HepG2 (cell line): Measurements from ENCODE around the gene ZMYND19. TPM values are rescaled to one million over a fixed set of nuclear protein-coding genes. Genes with fewer than 3 reads are reported as not detected.

ENCODE experiments used
- ASH2L ChIP-seq: fragments of 300-600, 200-600 bp; sonication (generic); IDR thresholded peaks from 2 replicates; pipeline ENCODE4 v1.7.0; 2017; ENCODE audit warnings: low read depth, mild to moderate bottlenecking, moderate library complexity, mixed read lengths, low read length; ENCODE audit not compliant: insufficient read length
- CTCF ChIP-seq: sonication (generic); formaldehyde crosslinking; IDR thresholded peaks from 2 replicates; pipeline ENCODE4 v1.5.0; 2020; ENCODE audit warnings: mild to moderate bottlenecking, missing genetic modification reagents, moderate library complexity
- ELF1 ChIP-seq: sonication (generic); formaldehyde crosslinking; IDR thresholded peaks from 2 replicates; pipeline ENCODE4 v1.4.0; 2020; ENCODE audit warnings: missing genetic modification reagents
- ERF ChIP-seq: IDR thresholded peaks from 2 replicates; pipeline ENCODE4 v1.6.1; 2018; ENCODE audit warnings: missing biosample characterization, missing genetic modification reagents
- IKZF5 ChIP-seq: IDR thresholded peaks from 2 replicates; pipeline ENCODE4 v1.6.1; 2018; ENCODE audit warnings: missing genetic modification reagents, mild to moderate bottlenecking, missing compliant biosample characterization
- KDM3A ChIP-seq: IDR thresholded peaks from 2 replicates; pipeline ENCODE4 v1.6.1; 2018; ENCODE audit warnings: low read depth, missing compliant biosample characterization
- KLF6 ChIP-seq: IDR thresholded peaks from 2 replicates; pipeline ENCODE4 v1.8.0; 2016; ENCODE audit warnings: missing biosample characterization, missing genetic modification reagents
- KLF9 ChIP-seq: IDR thresholded peaks from 2 replicates; pipeline ENCODE4 v1.6.1; 2016; ENCODE audit warnings: low read depth
- MAFK ChIP-seq, 2 experiments: IDR thresholded peaks in 1 of 2; conservative IDR thresholded peaks in 1 of 2; 2 replicates each; pipeline ENCODE4 v1.6.1; 2011; ENCODE audit warnings: improper control_type of control experiment in 2 of 2, low read length in 2 of 2
- MXI1 ChIP-seq: IDR thresholded peaks from 3 replicates; pipeline ENCODE4 v1.6.1; 2012; ENCODE audit warnings: low read depth, low read length, inconsistent platforms, borderline replicate concordance
- NFYC ChIP-seq: IDR thresholded peaks from 2 replicates; pipeline ENCODE4 v1.6.1; 2016; ENCODE audit warnings: missing genetic modification reagents, missing compliant biosample characterization
- SIX1 ChIP-seq: sonication (generic); formaldehyde crosslinking; IDR thresholded peaks from 2 replicates; pipeline ENCODE4 v1.4.0; 2020; ENCODE audit warnings: missing genetic modification reagents, borderline replicate concordance
- SMAD1 ChIP-seq: sonication (generic); formaldehyde crosslinking; IDR thresholded peaks from 2 replicates; pipeline ENCODE4 v1.4.0; 2020; ENCODE audit warnings: missing genetic modification reagents, low read depth, mild to moderate bottlenecking, borderline replicate concordance
- SMC3 ChIP-seq: IDR thresholded peaks from 2 replicates; pipeline ENCODE4 v1.6.1; 2011; ENCODE audit warnings: low read length, improper control_type of control experiment
- TFE3 ChIP-seq: IDR thresholded peaks from 2 replicates; pipeline ENCODE4 v1.6.1; 2016
- ZBTB26 ChIP-seq: IDR thresholded peaks from 2 replicates; pipeline ENCODE4 v1.6.1; 2016; ENCODE audit warnings: missing compliant biosample characterization, missing genetic modification reagents, borderline replicate concordance
- ZNF160 ChIP-seq: sonication (generic); formaldehyde crosslinking; IDR thresholded peaks from 2 replicates; pipeline ENCODE4 v1.8.0; 2022; ENCODE audit warnings: mild to moderate bottlenecking, inconsistent platforms, missing genetic modification reagents
- ZNF558 ChIP-seq: sonication (generic); formaldehyde crosslinking; IDR thresholded peaks from 2 replicates; pipeline ENCODE4 v1.9.0; 2022; ENCODE audit warnings: mild to moderate bottlenecking, missing genetic modification reagents, borderline replicate concordance
- ZNF562 ChIP-seq: sonication (generic); formaldehyde crosslinking; IDR thresholded peaks from 2 replicates; pipeline ENCODE4 v1.8.0; 2022; ENCODE audit warnings: missing genetic modification reagents, borderline replicate concordance
- ZNF660 ChIP-seq: sonication (generic); formaldehyde crosslinking; IDR thresholded peaks from 2 replicates; pipeline ENCODE4 v1.5.1; 2020; ENCODE audit warnings: mild to moderate bottlenecking, low read depth, missing genetic modification reagents, borderline replicate concordance
- ZNF672 ChIP-seq: sonication (generic); formaldehyde crosslinking; IDR thresholded peaks from 2 replicates; pipeline ENCODE4 v1.8.1; 2022; ENCODE audit warnings: missing genetic modification reagents
- ZNF747 ChIP-seq: sonication (generic); formaldehyde crosslinking; IDR thresholded peaks from 2 replicates; pipeline ENCODE4 v1.8.1; 2023; ENCODE audit warnings: missing genetic modification reagents, mild to moderate bottlenecking, borderline replicate concordance
- ZNF775 ChIP-seq: sonication (generic); formaldehyde crosslinking; IDR thresholded peaks from 2 replicates; pipeline ENCODE4 v1.4.0; 2020; ENCODE audit warnings: missing genetic modification reagents, mild to moderate bottlenecking, moderate library complexity, borderline replicate concordance
- ZSCAN31 ChIP-seq: sonication (generic); formaldehyde crosslinking; IDR thresholded peaks from 2 replicates; pipeline ENCODE4 v1.5.0; 2020; ENCODE audit warnings: low read depth, mild to moderate bottlenecking, missing genetic modification reagents
- polyA plus RNA-seq, 8 experiments: library from polyadenylated mRNA; depleted of rRNA in 3 of 8; stranded (reverse) in 7 of 8; unstranded in 1 of 8; fragments of >200 nt; fragmentation: Illumina TruSeq in 4 of 8; extraction: Trizol in 4 of 8; gene quantifications; 2 replicates each; pipeline versions ENCODE4 v1.2.1 to v1.2.3, GENCODE V29; 2011 to 2016; ENCODE audit warnings: low read depth in 4 of 8, missing spikeins in 1 of 8, mixed read lengths in 1 of 8; ENCODE audit not compliant: insufficient read depth in 1 of 8
- total RNA-seq, 5 experiments: library from RNA; depleted of rRNA; stranded (reverse); fragments of >200 nt; fragmentation: Illumina TruSeq; extraction: Trizol; gene quantifications; 2 replicates each; pipeline ENCODE4 v1.2.3, GENCODE V29; 2016; ENCODE audit warnings: low read depth in 1 of 5

ZMYND19 gene
- total and polyA plus RNA-seq, 2 of the 13 experiments (the other 11 are each of a cell fraction or from before 2014, with no cell fraction given) = 21.3 to 38.7 TPM

GRCh38 chr9:137578518-137579258 lies 11.6 kb downstream of the ZMYND19 start, which contains the start of gene DPH7 (continued):
- TF ChIP-seq SIX1 (CRISPR knock-in tag) = peak; percentile 13; the same call in 1 of the 2 replicates
- no peak for TF ChIP-seq KLF9 (CRISPR knock-in tag)
- 0 out of 2 replicates have a peak, but pooled peaks have one; percentile 56 for TF ChIP-seq ZNF672
- TF ChIP-seq ZSCAN31 (CRISPR knock-in tag) = peak; percentile 54
- TF ChIP-seq NFYC (CRISPR knock-in tag) = no peak; the same call in 1 of the 2 replicates
- TF ChIP-seq ZNF660 (CRISPR knock-in tag) = no peak
- peak; percentile 76; the same call in 2 of the 3 replicates for TF ChIP-seq MXI1
- TF ChIP-seq ZNF562 (CRISPR knock-in tag) = peak; percentile 75; the same call in 1 of the 2 replicates
- peak; percentile 75 for TF ChIP-seq IKZF5 (CRISPR knock-in tag)
- TF ChIP-seq TFE3 (CRISPR knock-in tag) = no peak
- TF ChIP-seq SMC3 = no peak; the same call in 1 of the 2 replicates
- TF ChIP-seq ZNF747 (CRISPR knock-in tag) = peak; percentile 55; the same call in 1 of the 2 replicates
- TF ChIP-seq SMAD1 (CRISPR knock-in tag) = no peak
- peak; percentile 80 for TF ChIP-seq KLF6 (CRISPR knock-in tag)
- TF ChIP-seq KDM3A (CRISPR knock-in tag) = peak; percentile 81
- peak; percentile 47; the same call in 1 of the 2 replicates for TF ChIP-seq ELF1 (CRISPR knock-in tag)
- TF ChIP-seq CTCF (CRISPR knock-in tag) = peak; percentile 95
- TF ChIP-seq MAFK (conservative IDR thresholded peaks at IDR 0.05 in 1 of 2, IDR thresholded peaks at IDR 0.05 in 1 of 2; ENCODE audit: low read length in 2 of 2) = no peak
- peak; percentile 32; the same call in 1 of the 2 replicates for TF ChIP-seq ZNF558
- TF ChIP-seq ERF (CRISPR knock-in tag) = peak; percentile 82
- peak; percentile 92; the same call in 1 of the 2 replicates for TF ChIP-seq ZNF160 (CRISPR knock-in tag)
- peak; percentile 96 for TF ChIP-seq ASH2L
- TF ChIP-seq ZNF775 (CRISPR knock-in tag) = no peak
- 0 out of 2 replicates have a peak, but pooled peaks have one; percentile 14 for TF ChIP-seq ZBTB26 (CRISPR knock-in tag)
